ENCODE results near the gene ELOVL3.
"Not testable (repeated sequence)": the region's sequence is repeated elsewhere in the genome, so short reads cannot be mapped to it uniquely, and the experiment has no call there.

ELOVL3 gene

GRCh38 chr10:102246261-102246660 is 20.2 kb downstream of the ELOVL3 start:
- DNase-seq: no peak
- H2AK5ac ChIP-seq (ENCODE audit: low read length): no peak overlapping the region
- no CpG with 5 or more reads among the region's 3 CpGs for WGBS (ENCODE audit: extremely low coverage, insufficient coverage, low lambda C conversion rate)

GRCh38 chr10:102247734-102248133 is 21.6 kb downstream of the ELOVL3 start:
- Histone ChIP-seq H3K79me1 (ENCODE audit: low read length) (peaks cover 17% of the 10 kb centered on the region), H3K4me3 (ENCODE audit: low read length) (no peak overlapping the region), H2AK5ac (ENCODE audit: low read length) (no peak overlapping the region), H3K4me1 (ENCODE audit: control insufficient read depth, low read depth, low read length) (peaks cover 9% of the 10 kb centered on the region), H3K23ac (ENCODE audit: low read length) (no peak overlapping the region), H3K27me3 (ENCODE audit: insufficient read depth, low read length, poor library complexity) (no peaks in the 10 kb centered on the region), H2BK5ac (ENCODE audit: low read length) (no peak overlapping the region), H3K79me2 (ENCODE audit: control insufficient read depth, insufficient read depth, low read length) (peaks cover 24% of the 10 kb centered on the region), H3K18ac (ENCODE audit: low read length) (no peak overlapping the region), H3K56ac (ENCODE audit: low read length) (peak overlapping the region; percentile 34), H3K4ac (ENCODE audit: low read depth, low read length) (no peak overlapping the region), H3K36me3 (ENCODE audit: control insufficient read depth, insufficient read depth, low read length) (no peaks in the 10 kb centered on the region), H4K8ac (ENCODE audit: low read depth, low read length) (no peak overlapping the region), H3K9ac (ENCODE audit: low read length) (no peak overlapping the region), H3K27ac (ENCODE audit: low read depth, low read length) (no peak overlapping the region), H3K4me2 (ENCODE audit: low read length) (no peak overlapping the region), H2BK120ac (ENCODE audit: low read depth, low read length) (no peak overlapping the region), H2BK15ac (replicated peaks; ENCODE audit: low read depth) (no peak overlapping the region), H4K5ac (ENCODE audit: low read length) (no peak overlapping the region)
- DNase-seq: no peak

More at GRCh38 chr10:102246261-102246660, 20.2 kb downstream of the ELOVL3 start:
- Histone ChIP-seq H3K27me3 (ENCODE audit: insufficient read depth, low read length, poor library complexity) (no peaks in the 10 kb centered on the region), H4K8ac (ENCODE audit: low read depth, low read length) (no peak overlapping the region), H3K79me2 (ENCODE audit: control insufficient read depth, insufficient read depth, low read length) (peaks cover 21% of the 10 kb centered on the region), H3K4me2 (ENCODE audit: low read length) (peak overlapping the region; percentile 91), H3K56ac (ENCODE audit: low read length) (peak overlapping the region; percentile 93), H3K4ac (ENCODE audit: low read depth, low read length) (no peak overlapping the region), H3K36me3 (ENCODE audit: control insufficient read depth, insufficient read depth, low read length) (no peaks in the 10 kb centered on the region), H3K4me3 (ENCODE audit: low read length) (peak overlapping the region; percentile 79), H3K27ac (ENCODE audit: low read depth, low read length) (no peak overlapping the region), H4K5ac (ENCODE audit: low read length) (no peak overlapping the region), H2BK5ac (ENCODE audit: low read length) (no peak overlapping the region), H3K23ac (ENCODE audit: low read length) (no peak overlapping the region), H2BK15ac (replicated peaks; ENCODE audit: low read depth) (no peak overlapping the region), H3K9ac (ENCODE audit: low read length) (peak overlapping the region; percentile 80), H3K18ac (ENCODE audit: low read length) (no peak overlapping the region), H2BK120ac (ENCODE audit: low read depth, low read length) (no peak overlapping the region), H3K4me1 (ENCODE audit: control insufficient read depth, low read depth, low read length) (peaks cover 10% of the 10 kb centered on the region), H3K79me1 (ENCODE audit: low read length) (peaks cover 15% of the 10 kb centered on the region)

GRCh38 chr10:102252508-102252907 is 26.4 kb downstream of the ELOVL3 start:
- H4K8ac ChIP-seq (ENCODE audit: low read depth, low read length); H2BK5ac ChIP-seq (ENCODE audit: low read length); H3K4me2 ChIP-seq (ENCODE audit: low read length); H3K9ac ChIP-seq (ENCODE audit: low read length); H3K18ac ChIP-seq (ENCODE audit: low read length); H3K27me3 ChIP-seq (ENCODE audit: insufficient read depth, low read length, poor library complexity); H4K5ac ChIP-seq (ENCODE audit: low read length); H3K4me3 ChIP-seq (ENCODE audit: low read length); H2BK120ac ChIP-seq (ENCODE audit: low read depth, low read length); H3K4ac ChIP-seq (ENCODE audit: low read depth, low read length); DNase-seq; H2BK15ac ChIP-seq (replicated peaks; ENCODE audit: low read depth); H2AK5ac ChIP-seq (ENCODE audit: low read length); H3K27ac ChIP-seq (ENCODE audit: low read depth, low read length); H3K23ac ChIP-seq (ENCODE audit: low read length); H3K56ac ChIP-seq (ENCODE audit: low read length); H3K36me3 ChIP-seq (ENCODE audit: control insufficient read depth, insufficient read depth, low read length); H3K4me1 ChIP-seq (ENCODE audit: control insufficient read depth, low read depth, low read length): not testable (repeated sequence)
- peaks cover 12% of the 10 kb centered on the region for H3K79me1 ChIP-seq (ENCODE audit: low read length)
- H3K79me2 ChIP-seq (ENCODE audit: control insufficient read depth, insufficient read depth, low read length): peaks cover 11% of the 10 kb centered on the region
- WGBS (ENCODE audit: extremely low coverage, insufficient coverage, low lambda C conversion rate): no CpG with 5 or more reads among the region's 3 CpGs

- Histone ChIP-seq H3K79me1 (ENCODE audit: low read length) (peaks cover 7% of the 10 kb centered on the region), H4K5ac (ENCODE audit: low read length) (no peak overlapping the region), H2BK15ac (replicated peaks; ENCODE audit: low read depth) (no peak overlapping the region), H3K27ac (ENCODE audit: low read depth, low read length) (no peak overlapping the region), H3K23ac (ENCODE audit: low read length) (no peak overlapping the region), H3K4me3 (ENCODE audit: low read length) (no peak overlapping the region), H3K27me3 (ENCODE audit: insufficient read depth, low read length, poor library complexity) (no peaks in the 10 kb centered on the region), H3K4me1 (ENCODE audit: control insufficient read depth, low read depth, low read length) (no peaks in the 10 kb centered on the region), H3K36me3 (ENCODE audit: control insufficient read depth, insufficient read depth, low read length) (no peaks in the 10 kb centered on the region), H2BK5ac (ENCODE audit: low read length) (no peak overlapping the region), H2BK120ac (ENCODE audit: low read depth, low read length) (no peak overlapping the region), H3K56ac (ENCODE audit: low read length) (no peak overlapping the region), H2AK5ac (ENCODE audit: low read length) (no peak overlapping the region), H3K4ac (ENCODE audit: low read depth, low read length) (no peak overlapping the region), H3K18ac (ENCODE audit: low read length) (no peak overlapping the region), H3K79me2 (ENCODE audit: control insufficient read depth, insufficient read depth, low read length) (peaks cover 5% of the 10 kb centered on the region), H4K8ac (ENCODE audit: low read depth, low read length) (no peak overlapping the region), H3K9ac (ENCODE audit: low read length) (no peak overlapping the region), H3K4me2 (ENCODE audit: low read length) (no peak overlapping the region)
- no CpG with 5 or more reads among the region's 1 CpG for WGBS (ENCODE audit: extremely low coverage, insufficient coverage, low lambda C conversion rate)
- no peak for DNase-seq
Measured at GRCh38 chr10:102254426-102254825, 28.3 kb downstream of the ELOVL3 start.

- Histone ChIP-seq H3K27me3 (ENCODE audit: insufficient read depth, low read length, poor library complexity) (no peaks in the 10 kb centered on the region), H2BK5ac (ENCODE audit: low read length) (no peak overlapping the region), H2BK120ac (ENCODE audit: low read depth, low read length) (no peak overlapping the region), H2AK5ac (ENCODE audit: low read length) (no peak overlapping the region), H4K5ac (ENCODE audit: low read length) (no peak overlapping the region), H3K4me3 (ENCODE audit: low read length) (no peak overlapping the region), H3K18ac (ENCODE audit: low read length) (no peak overlapping the region), H3K56ac (ENCODE audit: low read length) (no peak overlapping the region), H2BK15ac (replicated peaks; ENCODE audit: low read depth) (no peak overlapping the region), H3K9ac (ENCODE audit: low read length) (no peak overlapping the region), H3K4me1 (ENCODE audit: control insufficient read depth, low read depth, low read length) (no peaks in the 10 kb centered on the region), H3K36me3 (ENCODE audit: control insufficient read depth, insufficient read depth, low read length) (no peaks in the 10 kb centered on the region), H3K4ac (ENCODE audit: low read depth, low read length) (no peak overlapping the region), H3K27ac (ENCODE audit: low read depth, low read length) (no peak overlapping the region), H3K4me2 (ENCODE audit: low read length) (no peak overlapping the region), H3K23ac (ENCODE audit: low read length) (no peak overlapping the region), H4K8ac (ENCODE audit: low read depth, low read length) (no peak overlapping the region), H3K79me2 (ENCODE audit: control insufficient read depth, insufficient read depth, low read length) (peaks cover 5% of the 10 kb centered on the region), H3K79me1 (ENCODE audit: low read length) (peaks cover 7% of the 10 kb centered on the region)
- WGBS (ENCODE audit: extremely low coverage, insufficient coverage, low lambda C conversion rate): no CpG with 5 or more reads among the region's 2 CpGs
- DNase-seq: no peak
Measured at GRCh38 chr10:102255404-102255803, 29.3 kb downstream of the ELOVL3 start.

- DNase-seq: no peak
- Histone ChIP-seq H2BK5ac (ENCODE audit: low read length) (no peak overlapping the region), H3K79me2 (ENCODE audit: control insufficient read depth, insufficient read depth, low read length) (peaks cover 3% of the 10 kb centered on the region), H4K5ac (ENCODE audit: low read length) (no peak overlapping the region), H3K18ac (ENCODE audit: low read length) (no peak overlapping the region), H3K27ac (ENCODE audit: low read depth, low read length) (no peak overlapping the region), H3K23ac (ENCODE audit: low read length) (no peak overlapping the region), H3K4me3 (ENCODE audit: low read length) (no peak overlapping the region), H4K8ac (ENCODE audit: low read depth, low read length) (no peak overlapping the region), H3K56ac (ENCODE audit: low read length) (no peak overlapping the region), H3K4me1 (ENCODE audit: control insufficient read depth, low read depth, low read length) (no peaks in the 10 kb centered on the region), H3K9ac (ENCODE audit: low read length) (no peak overlapping the region), H2BK120ac (ENCODE audit: low read depth, low read length) (no peak overlapping the region), H3K4me2 (ENCODE audit: low read length) (no peak overlapping the region), H3K79me1 (ENCODE audit: low read length) (peaks cover 3% of the 10 kb centered on the region), H2BK15ac (replicated peaks; ENCODE audit: low read depth) (no peak overlapping the region), H3K36me3 (ENCODE audit: control insufficient read depth, insufficient read depth, low read length) (peaks cover 3% of the 10 kb centered on the region), H3K4ac (ENCODE audit: low read depth, low read length) (no peak overlapping the region), H2AK5ac (ENCODE audit: low read length) (no peak overlapping the region), H3K27me3 (ENCODE audit: insufficient read depth, low read length, poor library complexity) (no peaks in the 10 kb centered on the region)
Measured at GRCh38 chr10:102261196-102261595, 35.1 kb downstream of the ELOVL3 start.

Data from mesendoderm (in vitro differentiated cells).